ENCODE measurements around the gene MAD2L2.

Gene MAD2L2

GRCh38 chr1:11681071-11681771 lies at the start of gene MAD2L2:
TSS of gene MAD2L2 (minus strand) at chr1:11681148. CDS start at chr1:11680601, 547 bp downstream.
- Histone ChIP-seq H3K9me3 (ENCODE audit: insufficient read depth, low read length) (no peaks in the 10 kb centered on the region), H3K36me3 (replicated peaks; ENCODE audit: low read depth, low read length) (no peaks in the 10 kb centered on the region), H3K79me2 (ENCODE audit: low read length) (peaks cover 3% of the 10 kb centered on the region; the same call in 1 of the 2 replicates), H4K20me1 (ENCODE audit: insufficient read depth, low read length) (no peaks in the 10 kb centered on the region), H3K4me1 (ENCODE audit: low read length) (peaks cover 6% of the 10 kb centered on the region; the same call in 1 of the 2 replicates), H3K4me2 (ENCODE audit: low read length) (peak within 1 kb of the TSS; percentile 100), H2AFZ (ENCODE audit: low read depth, low read length) (peak within 1 kb of the TSS; percentile 92), H3K9ac (ENCODE audit: low read length) (peak within 1 kb of the TSS; percentile 79), H3K27me3 (ENCODE audit: low read depth, low read length) (peaks cover 9% of the 10 kb centered on the region; the same call in 1 of the 2 replicates), H3K4me3 (ENCODE audit: low read length) (peak within 1 kb of the TSS; percentile 93), H3K27ac (ENCODE audit: low read length) (peak within 1 kb of the TSS; percentile 42; the same call in 1 of the 2 replicates)
- TF ChIP-seq, protein P1, sequence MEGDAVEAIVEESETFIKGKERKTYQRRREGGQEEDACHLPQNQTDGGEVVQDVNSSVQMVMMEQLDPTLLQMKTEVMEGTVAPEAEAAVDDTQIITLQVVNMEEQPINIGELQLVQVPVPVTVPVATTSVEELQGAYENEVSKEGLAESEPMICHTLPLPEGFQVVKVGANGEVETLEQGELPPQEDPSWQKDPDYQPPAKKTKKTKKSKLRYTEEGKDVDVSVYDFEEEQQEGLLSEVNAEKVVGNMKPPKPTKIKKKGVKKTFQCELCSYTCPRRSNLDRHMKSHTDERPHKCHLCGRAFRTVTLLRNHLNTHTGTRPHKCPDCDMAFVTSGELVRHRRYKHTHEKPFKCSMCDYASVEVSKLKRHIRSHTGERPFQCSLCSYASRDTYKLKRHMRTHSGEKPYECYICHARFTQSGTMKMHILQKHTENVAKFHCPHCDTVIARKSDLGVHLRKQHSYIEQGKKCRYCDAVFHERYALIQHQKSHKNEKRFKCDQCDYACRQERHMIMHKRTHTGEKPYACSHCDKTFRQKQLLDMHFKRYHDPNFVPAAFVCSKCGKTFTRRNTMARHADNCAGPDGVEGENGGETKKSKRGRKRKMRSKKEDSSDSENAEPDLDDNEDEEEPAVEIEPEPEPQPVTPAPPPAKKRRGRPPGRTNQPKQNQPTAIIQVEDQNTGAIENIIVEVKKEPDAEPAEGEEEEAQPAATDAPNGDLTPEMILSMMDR (IDR thresholded peaks at IDR 0.05; ENCODE audit: low read depth, low read length), result no peak
- TF ChIP-seq EZH2phosphoT487 (IDR thresholded peaks at IDR 0.05; ENCODE audit: low read depth), result no peak

GRCh38 chr1:11730429-11730891 lies 49.5 kb upstream of the MAD2L2 start:
- H3K9ac ChIP-seq (ENCODE audit: low read length), result no peak overlapping the region
- no peak overlapping the region for H3K4me3 ChIP-seq (ENCODE audit: low read length)
- TF ChIP-seq, protein P1 (IDR thresholded peaks at IDR 0.05; ENCODE audit: low read depth, low read length), result no peak
- TF ChIP-seq EZH2phosphoT487 (IDR thresholded peaks at IDR 0.05; ENCODE audit: low read depth), result no peak
- H2AFZ ChIP-seq (ENCODE audit: low read depth, low read length), result no peak overlapping the region
- no peak overlapping the region for H3K27ac ChIP-seq (ENCODE audit: low read length)
- H3K27me3 ChIP-seq (ENCODE audit: low read depth, low read length), result no peaks in the 10 kb centered on the region
- H3K79me2 ChIP-seq (ENCODE audit: low read length), result no peaks in the 10 kb centered on the region
- no peaks in the 10 kb centered on the region for H4K20me1 ChIP-seq (ENCODE audit: insufficient read depth, low read length)
- no peak overlapping the region; the same call in 1 of the 2 replicates for H3K4me2 ChIP-seq (ENCODE audit: low read length)
- 0 out of 2 replicates have a peak, but pooled peaks cover under 1% of the 10 kb centered on the region for H3K4me1 ChIP-seq (ENCODE audit: low read length)
- H3K9me3 ChIP-seq (ENCODE audit: insufficient read depth, low read length), result no peaks in the 10 kb centered on the region
- no peaks in the 10 kb centered on the region for H3K36me3 ChIP-seq (replicated peaks; ENCODE audit: low read depth, low read length)

DNA sequence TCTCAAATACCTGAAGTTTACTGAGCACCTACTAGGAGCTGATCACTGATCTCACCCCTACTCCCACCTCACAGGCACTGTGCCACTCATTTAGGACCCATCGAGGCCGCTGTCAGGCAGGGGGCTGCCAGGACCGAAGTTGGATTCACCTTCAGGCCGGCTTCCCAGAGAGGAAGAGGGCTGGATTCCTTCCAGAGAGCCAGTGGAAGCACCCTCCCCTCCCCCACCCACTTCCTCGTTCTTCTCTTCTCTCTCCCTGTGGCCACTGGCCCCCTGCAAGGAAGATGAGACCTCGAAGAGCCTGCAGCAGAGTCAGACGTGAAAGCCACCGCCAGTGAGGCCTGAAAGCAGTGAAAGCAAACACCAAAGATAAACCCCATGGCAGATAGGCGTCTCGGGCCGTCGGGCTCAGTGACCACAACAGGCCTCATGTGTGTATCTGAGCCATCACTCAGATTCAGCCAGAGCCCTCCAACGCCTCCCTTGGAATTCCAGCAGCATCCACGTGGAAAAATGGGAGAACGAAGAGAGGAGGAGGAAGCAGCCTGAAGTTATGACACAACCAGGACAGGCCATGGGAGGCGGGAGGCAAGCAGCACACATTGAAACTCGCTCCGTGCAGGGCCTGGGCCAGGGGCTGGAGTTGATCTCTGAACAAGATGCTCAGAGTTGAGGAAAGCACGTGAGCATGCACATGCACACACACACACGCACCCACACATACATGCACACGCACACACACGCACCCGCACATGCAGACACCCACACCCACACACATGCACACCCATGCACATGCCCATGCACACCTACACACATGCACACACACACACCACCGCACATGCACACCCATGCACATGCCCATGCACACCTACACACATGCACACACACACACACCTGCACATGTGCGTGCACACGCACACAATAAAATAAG lies 48.8 kb upstream of the MAD2L2 start:
- no peaks in the 10 kb centered on the region for H3K27me3 ChIP-seq (ENCODE audit: low read depth, low read length)

More for the DNA sequence above, 48.8 kb upstream of the MAD2L2 start:
- Histone ChIP-seq H3K79me2 (ENCODE audit: low read length) (no peaks in the 10 kb centered on the region), H3K4me2 (ENCODE audit: low read length) (no peak overlapping the region), H3K36me3 (replicated peaks; ENCODE audit: low read depth, low read length) (no peaks in the 10 kb centered on the region), H3K4me1 (ENCODE audit: low read length) (no peaks in the 10 kb centered on the region), H3K27ac (ENCODE audit: low read length) (no peak overlapping the region), H2AFZ (ENCODE audit: low read depth, low read length) (no peak overlapping the region), H3K9ac (ENCODE audit: low read length) (no peak overlapping the region), H3K9me3 (ENCODE audit: insufficient read depth, low read length) (no peaks in the 10 kb centered on the region), H4K20me1 (ENCODE audit: insufficient read depth, low read length) (no peaks in the 10 kb centered on the region), H3K4me3 (ENCODE audit: low read length) (no peak overlapping the region)
- TF ChIP-seq, protein P1 (IDR thresholded peaks at IDR 0.05; ENCODE audit: low read depth, low read length), result no peak
- no peak for TF ChIP-seq EZH2phosphoT487 (IDR thresholded peaks at IDR 0.05; ENCODE audit: low read depth)

Data from OCI-LY3 (cell line).